GM19328 (cell line): ENCODE data around the gene RICTOR.

Experiments
- ATAC-seq: cut with Tn5 transposase; IDR thresholded peaks from one replicate; pipeline ENCODE4 v1.9.1; 2021; ENCODE audit warnings: mild to moderate bottlenecking, moderate library complexity; ENCODE audit not compliant: unreplicated experiment

Gene RICTOR

DNA sequence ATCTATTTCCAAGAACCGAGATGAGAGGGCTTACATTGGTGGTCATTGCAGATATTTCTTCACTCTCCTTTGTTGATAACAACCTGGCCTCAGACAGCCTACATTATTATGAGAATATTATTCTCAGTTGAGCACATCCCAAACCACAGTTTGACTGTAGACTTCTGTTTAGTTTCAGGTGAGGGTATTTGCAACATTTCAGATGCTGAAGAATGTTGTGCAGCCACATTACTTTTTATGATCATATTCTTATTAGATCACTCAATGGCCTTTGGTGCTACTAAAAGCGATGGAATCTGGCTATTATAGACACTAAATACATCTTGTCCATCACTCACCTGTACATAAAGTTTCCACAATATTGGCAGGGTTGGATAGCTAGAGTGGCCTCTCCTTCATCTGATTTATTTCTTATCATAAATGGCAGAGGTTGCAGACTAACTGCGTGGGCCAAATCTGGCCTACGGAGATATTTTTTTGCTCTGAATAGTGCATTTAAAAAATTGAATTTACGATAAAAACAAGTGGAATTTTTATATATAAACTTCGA, 26.2 kb upstream of the RICTOR start:
- no peak for ATAC-seq

DNA sequence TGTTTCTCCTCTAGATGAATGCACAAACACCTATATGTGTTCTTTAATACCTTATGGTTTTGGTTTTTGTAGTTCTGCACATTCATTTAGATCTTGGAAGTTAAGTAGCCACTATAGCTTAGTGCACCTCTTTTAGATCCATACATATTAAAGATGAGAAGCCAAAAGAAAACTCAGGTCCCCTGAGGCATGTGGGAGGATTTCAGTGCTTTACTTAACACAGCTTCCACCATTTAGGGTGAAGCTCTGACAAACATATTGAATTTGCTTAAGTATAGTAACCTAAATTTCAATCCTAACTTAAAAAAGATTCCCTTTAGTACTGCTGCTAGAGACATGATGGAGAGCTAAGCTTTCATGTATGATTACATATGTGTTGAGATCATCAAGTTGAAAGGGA, 25.6 kb upstream of the RICTOR start:
- no peak for ATAC-seq

DNA sequence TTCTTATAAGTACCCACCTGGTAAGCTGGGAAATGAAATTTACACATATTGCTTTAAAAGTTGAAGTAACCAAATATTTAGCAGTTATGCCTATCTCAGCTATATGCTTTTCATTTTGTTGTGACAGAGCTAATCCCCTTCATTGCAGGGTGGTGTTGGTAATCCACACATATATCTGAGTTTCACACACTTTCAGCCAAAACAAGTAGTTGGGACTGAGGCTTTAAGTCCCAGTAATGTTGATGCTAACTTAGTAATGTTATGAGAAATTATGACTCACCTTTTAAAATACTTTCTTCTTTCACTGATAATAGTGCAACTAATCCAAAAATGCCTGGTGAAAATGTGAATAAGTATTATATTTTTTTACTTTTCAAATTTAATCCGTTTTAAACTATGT, 19.2 kb upstream of the RICTOR start:
- no peak for ATAC-seq

DNA sequence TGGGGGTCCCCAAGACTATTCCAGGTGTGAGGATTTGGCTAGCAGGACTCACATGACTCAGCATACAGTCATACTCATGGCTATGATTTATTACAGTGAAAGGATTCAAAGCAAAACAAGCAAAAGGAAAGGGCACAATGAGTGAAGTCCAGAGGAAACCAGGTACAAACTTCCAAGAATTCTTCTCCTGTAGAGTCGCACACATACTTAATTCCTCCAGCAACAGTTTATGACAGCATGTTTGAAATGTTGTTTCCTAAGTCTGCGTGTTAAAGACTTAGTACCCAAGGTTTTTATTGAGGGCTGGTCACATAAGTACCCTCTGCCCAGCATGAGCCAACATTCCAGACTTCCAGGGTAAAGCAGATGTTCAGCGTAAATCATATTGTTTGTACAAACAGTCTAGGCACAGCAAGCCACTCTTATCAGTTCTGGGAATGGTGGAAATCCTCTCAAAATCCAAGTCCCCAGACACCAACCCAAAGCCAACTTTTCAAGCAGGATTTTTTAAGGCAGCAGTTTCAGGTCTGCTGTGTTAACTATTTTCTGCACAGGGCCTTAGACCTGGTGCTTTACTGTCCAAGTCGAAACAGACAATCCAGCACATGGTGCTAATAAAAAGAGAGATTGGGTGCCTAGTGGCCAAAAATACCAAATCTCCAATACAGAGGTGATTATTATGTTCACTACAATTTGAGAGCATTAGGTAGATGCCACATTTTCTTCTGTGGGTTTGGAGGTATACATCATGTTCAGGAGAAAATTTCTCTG, 18.6 kb upstream of the RICTOR start:
- no peak for ATAC-seq

DNA sequence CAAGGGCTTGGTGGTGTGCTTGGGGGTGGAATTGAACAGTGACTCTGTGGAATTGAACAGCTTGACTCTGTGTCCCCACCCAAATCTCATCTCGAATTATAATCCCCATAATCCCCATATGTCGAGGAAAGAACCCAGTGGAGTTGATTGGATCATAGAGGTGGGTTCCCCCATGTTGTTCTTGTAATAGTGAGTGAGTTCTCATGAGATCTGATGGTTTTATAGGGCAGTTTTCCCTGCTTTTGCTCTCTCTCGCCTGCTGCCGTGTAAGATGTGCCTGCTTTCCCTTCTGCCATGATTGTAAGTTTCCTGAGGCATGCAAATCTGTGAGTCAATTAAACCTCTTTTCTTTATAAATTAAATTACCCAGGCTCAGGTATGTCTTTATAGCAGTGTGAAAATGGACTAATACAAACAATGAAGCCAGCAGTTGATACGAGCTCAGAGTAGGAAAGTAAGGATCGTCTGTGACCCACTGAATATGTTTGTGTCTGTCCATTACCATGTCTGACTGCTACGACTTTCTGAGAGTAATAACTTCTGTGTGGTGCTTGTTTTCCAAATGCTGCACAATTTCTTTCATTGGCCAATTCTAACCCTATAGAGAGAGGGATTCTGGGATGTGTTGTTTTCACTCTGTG, 17.9 kb upstream of the RICTOR start:
- no peak for ATAC-seq

DNA sequence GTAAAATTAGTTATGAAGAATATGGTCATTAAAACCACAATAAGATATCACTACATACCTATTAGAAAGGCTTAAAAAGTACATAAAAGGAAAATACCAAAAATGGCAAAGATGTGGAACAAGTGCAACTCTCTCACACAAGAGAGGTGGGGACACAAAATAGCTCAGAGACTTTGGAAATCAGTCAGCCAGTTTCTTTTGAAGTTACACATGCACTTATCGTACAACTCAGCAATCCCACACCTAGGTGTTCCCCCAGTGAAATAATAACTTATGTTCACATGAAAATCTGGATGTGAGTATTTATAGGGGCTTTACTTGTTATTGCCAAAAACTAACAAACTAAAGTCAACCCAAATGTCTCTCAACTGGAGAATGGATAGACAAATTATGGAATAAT, 9.8 kb upstream of the RICTOR start:
- ATAC-seq, result no peak

DNA sequence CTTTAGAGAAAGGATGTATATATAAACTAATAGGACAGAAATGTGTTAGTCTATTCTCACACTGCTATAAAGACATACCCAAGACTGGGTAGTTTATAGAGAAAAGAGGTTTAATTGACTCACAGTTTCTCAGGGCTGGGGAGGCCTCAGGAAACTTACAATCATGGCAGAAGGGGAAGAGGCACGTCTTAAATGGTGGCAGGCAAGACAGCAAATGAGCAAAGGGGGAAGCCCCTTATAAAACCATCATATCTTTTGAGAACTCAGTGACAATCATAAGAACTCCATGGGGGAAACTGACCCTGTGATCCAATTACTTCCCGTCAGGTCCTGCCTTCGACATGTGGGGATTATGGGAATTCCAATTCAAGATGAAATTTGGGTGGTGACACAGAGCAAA, 8.8 kb upstream of the RICTOR start:
- no peak for ATAC-seq

DNA sequence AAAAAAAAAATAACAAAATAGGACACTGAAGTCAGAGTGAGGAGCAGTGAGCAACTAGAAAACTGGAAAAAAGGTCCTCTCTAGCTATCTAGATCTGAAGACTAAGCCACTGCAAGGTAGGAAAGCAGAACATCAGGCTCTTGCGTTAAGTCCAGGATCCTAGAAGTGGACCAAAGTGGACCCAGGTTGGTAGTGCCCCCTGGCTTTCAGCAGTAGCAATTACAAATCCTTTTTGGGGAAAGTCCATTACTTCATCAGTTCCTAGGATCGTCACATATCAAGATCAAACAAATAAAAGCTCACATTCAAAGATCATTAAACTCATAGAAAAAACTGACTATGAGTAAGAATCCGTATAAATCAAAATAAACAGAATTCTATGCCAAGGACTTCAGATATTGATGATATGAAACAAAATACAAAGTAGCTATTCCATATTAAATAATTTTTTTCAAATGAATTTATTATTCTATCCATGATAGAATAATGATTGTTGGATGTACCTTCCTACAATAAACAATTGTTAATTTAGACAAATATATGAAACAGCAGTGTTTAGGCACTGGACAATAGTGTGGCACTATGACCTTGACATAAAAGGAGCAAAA, 6.5 kb upstream of the RICTOR start:
- no peak for ATAC-seq

DNA sequence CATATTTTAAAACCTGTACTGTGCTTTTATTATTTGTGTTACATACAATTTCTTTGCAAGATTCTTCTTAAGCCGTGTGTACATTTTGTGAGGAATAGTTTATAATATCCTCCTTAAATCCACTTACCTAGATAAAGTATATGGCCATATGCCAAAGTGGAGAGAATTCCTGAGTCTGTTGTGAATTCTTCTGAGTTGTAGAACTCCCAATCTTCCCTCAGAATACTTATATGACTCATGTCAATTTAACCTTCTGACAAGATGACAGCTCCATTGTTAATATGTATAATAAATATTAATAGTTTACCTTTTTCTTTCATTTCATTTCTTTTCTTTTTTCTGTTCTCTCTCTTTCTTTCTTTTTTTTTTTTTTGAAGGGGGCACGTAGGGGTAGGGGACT, 6.0 kb upstream of the RICTOR start:
- no peak for ATAC-seq

DNA sequence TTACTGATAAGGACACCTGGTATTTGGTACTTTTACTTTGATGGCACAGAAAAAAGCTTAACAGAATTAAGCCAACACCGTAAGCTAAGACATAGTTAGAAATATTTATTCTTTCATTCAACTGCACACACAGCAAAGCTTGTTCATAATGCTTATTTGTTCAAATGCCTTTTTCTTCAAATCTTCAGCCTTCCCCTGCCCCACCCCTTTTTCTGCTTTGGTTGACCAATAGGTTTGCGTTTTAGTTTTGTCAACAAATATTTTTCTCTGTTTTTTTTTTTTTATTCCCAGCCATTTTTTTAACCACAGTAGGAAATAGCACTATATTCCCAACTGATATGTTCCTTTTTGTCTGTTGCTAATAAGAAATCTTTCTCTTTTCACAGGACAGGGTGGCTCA, 4.9 kb upstream of the RICTOR start:
- no peak for ATAC-seq

DNA sequence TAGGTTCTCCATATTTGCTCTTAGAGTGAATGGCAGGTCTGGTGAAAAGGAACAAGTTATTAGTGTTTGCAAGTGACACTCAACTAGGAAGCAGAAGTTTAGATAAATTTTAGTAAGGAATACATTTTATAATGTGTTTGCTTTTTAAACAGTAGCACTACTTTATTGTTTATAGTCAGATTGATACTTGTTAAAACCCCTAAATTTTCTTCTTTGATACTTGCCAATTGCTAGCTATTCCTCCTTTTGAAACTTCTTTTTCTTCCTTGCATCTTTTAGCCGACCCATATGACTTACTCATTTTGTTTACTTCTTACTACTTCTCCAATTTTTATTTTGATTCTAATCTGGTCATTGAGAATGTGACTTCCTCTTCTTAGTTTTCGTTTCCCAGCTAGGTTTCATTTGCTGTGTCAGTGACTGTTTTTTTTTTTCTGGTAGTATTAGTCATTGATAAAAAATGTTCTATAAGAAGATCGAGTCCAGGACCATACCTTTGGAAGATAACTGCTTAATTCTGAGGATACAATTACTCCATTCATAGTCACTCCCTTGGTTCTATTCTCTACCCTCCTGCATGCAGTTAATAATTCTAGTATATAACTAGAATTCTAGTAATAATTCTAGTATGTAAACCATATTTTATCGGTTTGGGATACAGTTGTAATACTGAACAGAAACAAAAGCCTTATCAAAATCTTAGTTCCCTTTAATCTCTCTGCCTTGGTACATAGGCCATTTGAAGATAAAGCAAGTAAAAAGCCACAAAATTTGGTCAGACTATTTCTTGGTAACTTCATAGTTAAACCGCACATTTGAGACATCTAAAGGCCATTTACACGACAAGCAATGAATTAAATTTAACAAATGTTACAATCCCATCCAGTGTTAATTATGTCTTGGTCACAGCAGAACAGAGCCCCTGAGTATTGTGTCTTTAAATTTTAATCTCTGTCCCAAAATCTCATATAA, 2.8 kb upstream of the RICTOR start:
- ATAC-seq, result peak; percentile 19

DNA sequence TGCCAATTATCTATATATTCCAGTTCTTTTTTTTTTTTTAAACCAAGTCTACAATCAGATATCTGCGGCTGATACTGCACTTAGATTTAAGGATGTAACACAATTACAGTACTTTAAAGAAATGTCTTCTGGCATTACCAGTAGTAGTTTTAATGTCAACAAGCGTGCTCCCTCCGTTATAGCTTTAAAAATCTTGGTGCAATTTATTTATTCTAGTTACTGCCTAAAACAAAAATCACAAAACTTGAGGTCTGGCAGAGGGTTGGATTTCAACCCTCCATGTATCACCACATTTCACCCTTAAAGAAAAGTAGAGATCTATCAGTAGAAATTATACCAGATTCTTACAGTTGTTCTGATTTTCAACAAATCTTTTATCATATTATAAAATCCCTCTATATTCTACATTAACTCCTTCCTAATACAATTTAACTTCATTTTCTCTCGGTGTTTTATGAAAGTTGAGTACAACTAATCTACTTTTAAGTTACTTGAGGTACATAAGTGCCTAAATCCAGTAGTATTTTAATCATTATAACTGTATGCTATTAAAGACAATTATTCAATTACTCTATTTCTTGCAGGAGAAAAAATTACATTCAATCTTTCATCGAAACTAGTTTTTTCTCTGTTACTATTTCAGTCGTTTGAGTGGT, 2.0 kb upstream of the RICTOR start:
- no peak for ATAC-seq

DNA sequence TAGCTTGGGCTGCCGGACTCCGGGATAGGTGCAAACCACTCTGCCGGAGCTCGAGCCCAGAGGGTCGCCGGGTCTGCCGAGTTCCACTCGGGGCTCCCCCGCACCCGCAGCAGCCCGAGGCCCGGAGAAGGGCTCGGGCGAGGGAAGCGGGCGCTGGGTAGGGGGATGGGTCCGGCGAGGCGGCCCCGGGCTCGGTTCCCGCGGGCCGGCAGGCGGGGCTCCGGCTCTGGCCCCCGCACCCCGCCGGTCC, 507 bp downstream of the RICTOR start:
- peak; percentile 26 for ATAC-seq

DNA sequence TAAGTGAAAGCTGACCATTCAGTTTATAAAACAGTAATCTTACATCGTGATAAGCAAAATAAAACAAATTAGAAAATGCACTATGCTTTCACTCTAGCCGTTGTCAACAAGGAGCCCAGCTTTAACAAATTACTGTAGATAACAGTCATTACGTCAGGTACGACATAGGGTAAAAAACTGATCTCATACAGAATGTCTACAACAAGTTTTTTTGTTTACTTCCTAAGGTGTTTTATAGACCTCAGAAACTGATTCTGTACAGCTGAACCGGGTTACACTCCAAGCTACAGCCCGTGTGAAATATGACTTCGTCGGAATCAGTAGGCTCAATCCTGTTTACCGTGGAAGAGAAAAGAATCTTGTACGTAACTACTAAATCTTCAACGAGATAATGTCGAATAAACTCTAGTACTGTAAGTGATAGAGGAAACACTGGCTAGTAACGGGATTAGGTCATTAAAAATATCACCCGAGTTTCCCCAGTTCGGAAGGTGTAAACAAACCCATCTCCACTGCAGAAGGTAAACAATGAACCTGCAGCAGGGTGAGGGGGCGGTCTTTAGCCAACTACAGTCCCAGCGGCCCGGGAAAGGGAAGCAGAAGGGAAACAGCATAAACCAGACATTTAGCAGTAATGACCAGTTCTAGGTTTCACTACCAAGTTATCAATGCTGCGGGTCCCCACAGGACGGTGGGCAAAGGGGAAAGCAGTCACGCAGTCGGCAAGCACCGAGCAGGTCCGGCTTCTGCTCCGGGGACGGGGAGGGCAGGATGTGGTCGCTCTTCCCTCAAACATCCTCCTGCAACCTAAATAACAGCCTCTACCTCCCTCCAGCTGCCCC, 1.1 kb downstream of the RICTOR start:
- peak; percentile 31 for ATAC-seq

DNA sequence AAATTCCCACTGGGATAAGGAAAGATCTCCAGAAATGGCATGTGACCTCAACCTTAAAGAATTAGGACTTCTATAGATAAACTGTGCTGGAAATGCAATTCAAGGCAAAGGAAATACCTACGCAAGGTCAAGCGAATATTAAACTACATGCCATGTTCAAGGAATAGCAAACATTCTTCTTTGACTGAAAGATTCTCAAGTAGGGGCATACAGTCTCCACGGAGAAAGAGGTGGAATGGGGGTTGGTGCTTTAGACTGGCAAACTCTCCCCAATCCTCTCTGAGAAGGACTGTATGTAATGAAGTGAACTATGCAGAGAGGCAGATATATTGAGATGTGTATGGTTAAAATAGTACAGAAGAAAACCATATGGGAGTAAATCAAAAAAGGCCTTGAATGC, 6.1 kb downstream of the RICTOR start:
- no peak for ATAC-seq

DNA sequence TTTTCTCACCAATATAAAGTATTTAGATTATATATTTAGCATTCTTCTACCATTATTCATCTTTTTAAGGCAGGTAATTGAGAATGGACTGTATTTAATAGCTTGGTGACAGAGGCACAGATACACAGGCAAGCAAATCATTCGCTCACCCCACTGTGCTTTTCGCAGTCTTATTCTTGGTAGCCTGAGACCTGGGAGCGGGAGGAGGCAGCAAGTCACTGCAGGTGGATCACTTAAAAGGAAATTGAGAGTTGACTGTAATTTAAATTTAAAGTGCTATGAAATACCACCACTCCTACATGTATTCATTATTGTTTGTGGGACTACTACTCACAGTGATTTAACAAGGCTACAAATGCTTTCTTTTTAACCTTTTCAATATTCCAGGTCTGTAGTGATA, 9.7 kb downstream of the RICTOR start:
- no peak for ATAC-seq

DNA sequence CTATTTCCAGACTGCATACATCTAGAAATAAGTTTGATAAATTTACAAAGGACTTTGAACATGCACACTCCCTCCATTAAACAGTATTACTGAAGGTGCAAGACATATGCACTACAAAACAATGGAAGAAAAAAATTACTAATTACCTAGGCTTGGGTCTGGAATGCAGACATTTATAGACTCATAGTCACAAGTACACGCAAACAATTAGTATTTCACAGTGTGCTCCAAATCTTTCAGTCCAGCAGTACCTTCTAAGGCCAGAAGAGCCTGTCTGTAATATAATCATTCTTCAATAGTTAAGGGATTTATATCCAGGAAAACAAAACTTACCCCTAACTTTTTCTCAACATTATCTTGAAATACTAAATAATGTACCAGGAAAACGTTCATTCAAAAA, 11.2 kb downstream of the RICTOR start:
- ATAC-seq, result no peak

DNA sequence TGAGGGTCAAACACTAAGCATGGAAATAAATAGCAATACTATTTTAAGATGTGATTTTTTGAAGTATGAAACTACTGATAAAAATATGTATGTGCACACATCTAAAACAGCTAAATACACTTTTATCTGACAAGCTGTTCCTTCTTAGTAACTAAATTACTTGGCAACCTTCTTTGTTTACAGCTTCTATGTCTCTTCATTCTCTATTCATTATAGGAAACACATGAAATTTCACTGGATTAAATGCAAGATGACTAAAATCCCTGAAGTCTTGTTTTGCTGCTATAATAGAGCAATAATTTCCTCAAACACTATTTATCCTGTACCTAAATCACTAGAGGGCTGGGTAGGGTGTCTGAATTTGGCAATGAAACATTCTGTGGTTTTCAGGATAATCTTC, 11.7 kb downstream of the RICTOR start:
- ATAC-seq, result no peak

DNA sequence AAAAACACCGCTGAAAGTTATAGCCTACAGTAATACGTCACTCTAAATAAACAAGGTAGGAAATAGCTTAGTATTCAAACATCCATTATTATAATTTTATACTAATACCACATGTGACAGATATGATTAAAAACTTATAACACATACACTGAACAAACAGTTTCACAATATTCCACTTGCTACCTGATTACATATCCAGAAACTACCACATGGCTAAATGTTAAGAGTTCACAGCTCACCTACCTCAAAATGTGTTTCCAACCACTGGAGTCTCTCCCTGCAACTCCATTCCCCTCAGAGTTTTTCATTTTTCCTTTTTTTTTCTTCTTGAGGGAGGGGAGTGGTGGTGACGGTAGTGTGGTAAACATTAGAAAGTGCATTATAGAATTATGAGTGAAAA, 12.1 kb downstream of the RICTOR start:
- ATAC-seq, result no peak

DNA sequence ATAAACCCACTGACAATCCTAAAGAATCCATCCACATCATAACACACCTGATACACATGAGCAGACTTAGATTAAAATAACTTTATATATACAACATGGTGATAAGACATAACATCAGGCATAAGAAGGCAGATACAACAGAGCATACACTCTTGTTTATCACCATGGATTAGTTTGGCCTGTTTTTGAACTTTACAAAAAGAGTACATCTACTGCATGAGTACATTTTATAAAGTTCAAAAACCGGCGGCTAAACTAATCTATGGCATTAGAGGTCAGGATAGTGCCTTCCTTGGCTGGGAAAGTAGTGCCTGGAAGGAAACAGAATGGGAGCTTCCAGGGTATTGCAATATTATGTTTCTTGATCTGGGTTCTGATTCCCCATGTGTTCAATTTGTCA, 15.1 kb downstream of the RICTOR start:
- no peak for ATAC-seq
